ENCODE measurements around the gene IDH2.

- TF ChIP-seq ZNF280D (CRISPR knock-in tag; IDR thresholded peaks at IDR 0.05) (no peak), CTCF (CRISPR knock-in tag; IDR thresholded peaks at IDR 0.05) (no peak), MAZ (IDR thresholded peaks at IDR 0.05; ENCODE audit: borderline replicate concordance, low read depth, low read length) (no peak), MAZ (CRISPR knock-in tag; IDR thresholded peaks at IDR 0.05; ENCODE audit: low read depth) (no peak), POLR2A (IDR thresholded peaks at IDR 0.05; ENCODE audit: insufficient read depth in 1 of 2, low read depth in 2 of 2, low read length in 2 of 2) (no peak), CENPT (CRISPR knock-in tag; IDR thresholded peaks at IDR 0.05; ENCODE audit: low read depth) (no peak), SMC3 (IDR thresholded peaks at IDR 0.05; ENCODE audit: low read length) (no peak), GABPA (IDR thresholded peaks at IDR 0.05; ENCODE audit: low read depth, low read length) (no peak), GABPA (CRISPR knock-in tag; IDR thresholded peaks at IDR 0.05; ENCODE audit: low read depth) (no peak), PHF20 (CRISPR knock-in tag; IDR thresholded peaks at IDR 0.05) (no peak), DNMT1 (CRISPR knock-in tag; IDR thresholded peaks at IDR 0.05) (no peak), HOMEZ (CRISPR knock-in tag; IDR thresholded peaks at IDR 0.05; ENCODE audit: low read depth) (no peak), SRF (IDR thresholded peaks at IDR 0.05; ENCODE audit: low read depth, low read length) (no peak)
- TF ChIP-seq, protein P1, sequence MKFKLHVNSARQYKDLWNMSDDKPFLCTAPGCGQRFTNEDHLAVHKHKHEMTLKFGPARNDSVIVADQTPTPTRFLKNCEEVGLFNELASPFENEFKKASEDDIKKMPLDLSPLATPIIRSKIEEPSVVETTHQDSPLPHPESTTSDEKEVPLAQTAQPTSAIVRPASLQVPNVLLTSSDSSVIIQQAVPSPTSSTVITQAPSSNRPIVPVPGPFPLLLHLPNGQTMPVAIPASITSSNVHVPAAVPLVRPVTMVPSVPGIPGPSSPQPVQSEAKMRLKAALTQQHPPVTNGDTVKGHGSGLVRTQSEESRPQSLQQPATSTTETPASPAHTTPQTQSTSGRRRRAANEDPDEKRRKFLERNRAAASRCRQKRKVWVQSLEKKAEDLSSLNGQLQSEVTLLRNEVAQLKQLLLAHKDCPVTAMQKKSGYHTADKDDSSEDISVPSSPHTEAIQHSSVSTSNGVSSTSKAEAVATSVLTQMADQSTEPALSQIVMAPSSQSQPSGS (CRISPR knock-in tag; IDR thresholded peaks at IDR 0.05): no peak
- TF ChIP-seq, protein P2, sequence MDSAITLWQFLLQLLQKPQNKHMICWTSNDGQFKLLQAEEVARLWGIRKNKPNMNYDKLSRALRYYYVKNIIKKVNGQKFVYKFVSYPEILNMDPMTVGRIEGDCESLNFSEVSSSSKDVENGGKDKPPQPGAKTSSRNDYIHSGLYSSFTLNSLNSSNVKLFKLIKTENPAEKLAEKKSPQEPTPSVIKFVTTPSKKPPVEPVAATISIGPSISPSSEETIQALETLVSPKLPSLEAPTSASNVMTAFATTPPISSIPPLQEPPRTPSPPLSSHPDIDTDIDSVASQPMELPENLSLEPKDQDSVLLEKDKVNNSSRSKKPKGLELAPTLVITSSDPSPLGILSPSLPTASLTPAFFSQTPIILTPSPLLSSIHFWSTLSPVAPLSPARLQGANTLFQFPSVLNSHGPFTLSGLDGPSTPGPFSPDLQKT (CRISPR knock-in tag; IDR thresholded peaks at IDR 0.05; ENCODE audit: borderline replicate concordance): no peak
Measured at GRCh38 chr15:90064911-90065681, 37.2 kb downstream of the IDH2 start.
